Stimulated activated CD4-positive, alpha-beta T cell treated with anti-CD3 and anti-CD28 coated beads, Interleukin-1b, Interleukin-23, amount 100 ng/mL, for 48 hours (primary cell): ENCODE results near the gene LCN2.
"Not testable (repeated sequence)": the region's sequence is repeated elsewhere in the genome, so short reads cannot be mapped to it uniquely, and the experiment has no call there.

Experiments used
- DNase-seq: peaks from one replicate; pipeline ENCODE4 v3.0.0-alpha.2; 2020

The LCN2 gene

GRCh38 chr9:128128836-128129590 lies 20.2 kb upstream of the LCN2 start:
- no peak for DNase-seq

- DNase-seq = peak; percentile 52
Measured at GRCh38 chr9:128129976-128130590, 19.2 kb upstream of the LCN2 start.

- DNase-seq = not testable (repeated sequence)
Measured at GRCh38 chr9:128130651-128131050, 18.6 kb upstream of the LCN2 start.

GRCh38 chr9:128131346-128131745 lies 17.9 kb upstream of the LCN2 start:
- not testable (repeated sequence) for DNase-seq

DNA sequence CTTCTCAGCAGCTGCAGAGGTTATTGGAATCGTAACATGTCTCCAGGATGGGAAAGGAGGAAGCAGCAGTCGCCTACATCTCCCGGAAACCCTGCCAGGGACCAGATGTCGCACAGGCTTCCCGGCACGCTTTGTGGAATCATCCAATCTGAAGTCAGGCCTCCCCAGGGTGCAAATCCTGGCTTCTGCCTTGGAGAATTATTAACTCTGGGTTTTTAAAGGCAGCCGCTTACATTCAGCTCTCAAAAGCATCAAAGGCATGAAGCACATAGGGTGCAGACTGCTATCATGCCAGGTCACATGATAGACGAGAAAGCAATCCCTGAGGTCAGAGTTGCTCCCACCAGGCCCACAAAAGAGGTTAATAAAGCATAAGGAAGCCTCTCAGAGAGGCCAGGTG lies 17.1 kb upstream of the LCN2 start:
- DNase-seq = not testable (repeated sequence)

- DNase-seq = not testable (repeated sequence)
Measured at GRCh38 chr9:128135561-128135960, 13.7 kb upstream of the LCN2 start.

DNA sequence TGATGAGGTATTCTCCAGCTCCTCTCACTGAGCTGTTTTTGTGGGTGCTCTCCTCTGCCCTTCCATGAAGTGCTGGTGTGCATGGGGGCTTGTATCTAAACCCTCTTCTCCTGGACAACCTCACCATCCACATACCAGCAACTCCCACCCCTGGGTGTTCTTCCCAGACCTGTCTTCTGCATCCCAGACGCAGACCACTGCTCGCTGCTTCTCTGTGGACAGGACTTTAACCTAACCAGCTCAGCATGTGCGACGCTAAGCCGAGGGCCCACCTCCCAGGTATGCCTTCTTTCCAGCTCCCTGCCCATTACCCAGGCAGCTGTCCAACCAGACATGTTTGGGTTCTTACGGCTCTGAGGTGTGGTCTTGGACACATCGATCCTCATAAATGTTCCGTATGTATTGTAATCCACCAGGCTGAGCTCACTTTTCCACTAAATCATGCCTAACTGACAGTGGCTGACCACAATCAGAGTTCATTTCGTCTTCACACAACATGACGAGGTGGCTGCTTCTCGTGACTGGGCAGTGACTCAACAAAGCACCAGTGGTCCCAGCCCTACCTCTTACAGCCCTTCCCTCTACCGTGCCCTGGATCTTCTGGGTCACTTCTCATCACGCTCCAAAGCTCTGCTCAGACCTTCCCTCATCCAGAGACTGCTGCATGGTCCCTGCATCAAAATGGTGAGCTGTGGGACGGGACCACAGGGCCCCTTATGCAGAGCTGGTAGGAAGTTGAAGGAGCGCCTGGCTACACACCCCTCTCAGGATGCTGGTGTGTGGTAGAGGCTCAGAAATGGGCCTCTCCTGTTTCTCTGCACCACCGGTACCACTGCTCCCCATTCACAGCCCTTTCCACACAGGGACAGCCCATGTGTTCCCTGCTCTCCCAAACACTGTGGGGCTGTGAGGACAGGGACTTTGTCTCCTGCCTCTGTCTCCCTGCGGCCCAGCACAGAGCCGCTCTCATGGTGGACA lies 12.1 kb upstream of the LCN2 start:
- no peak for DNase-seq

DNA sequence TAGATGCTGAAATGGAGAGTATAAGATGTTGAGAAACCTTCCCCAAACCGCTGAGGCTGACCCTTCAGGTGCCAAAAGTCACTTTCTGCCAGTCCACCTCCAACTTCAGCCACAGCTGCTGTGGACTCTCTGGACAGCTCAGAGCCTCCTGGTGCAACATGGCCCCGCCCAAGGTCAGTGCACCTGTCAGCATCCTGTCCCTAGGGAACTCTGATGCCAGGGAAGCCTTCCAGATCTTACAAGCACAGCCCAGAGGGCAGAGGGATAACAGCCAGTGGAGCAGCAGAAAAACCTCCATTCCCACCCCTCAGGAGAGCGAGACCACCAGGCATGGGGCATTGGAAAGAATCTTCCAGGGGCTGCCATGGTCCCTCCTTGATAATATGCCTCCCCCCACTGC lies 11.3 kb upstream of the LCN2 start:
- DNase-seq = no peak

DNA sequence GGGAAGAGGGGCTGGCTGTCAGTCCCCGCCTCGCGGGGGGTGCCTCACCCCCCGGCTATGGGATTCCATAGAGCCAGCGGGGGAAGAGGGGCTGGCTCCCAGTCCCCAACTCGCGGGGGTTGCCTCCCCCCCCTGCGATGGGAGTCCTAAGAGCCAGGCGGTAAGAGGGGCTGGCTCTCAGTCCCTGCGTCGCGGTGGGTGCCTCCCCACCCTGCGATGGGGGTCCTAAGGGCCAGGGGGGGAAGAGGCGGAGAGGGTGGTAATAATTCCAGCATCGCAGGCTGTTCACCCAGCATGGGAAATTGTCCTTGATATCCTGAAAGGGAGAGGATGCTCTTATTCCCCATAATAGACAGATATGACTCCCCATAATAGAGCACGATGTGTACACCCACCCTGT lies 9.6 kb upstream of the LCN2 start:
- DNase-seq = no peak

- no peak for DNase-seq
Measured at GRCh38 chr9:128141604-128142003, 7.6 kb upstream of the LCN2 start.

- DNase-seq = no peak
Measured at GRCh38 chr9:128142061-128142460, 7.2 kb upstream of the LCN2 start.

GRCh38 chr9:128142596-128142995 lies 6.7 kb upstream of the LCN2 start:
- DNase-seq = no peak

DNA sequence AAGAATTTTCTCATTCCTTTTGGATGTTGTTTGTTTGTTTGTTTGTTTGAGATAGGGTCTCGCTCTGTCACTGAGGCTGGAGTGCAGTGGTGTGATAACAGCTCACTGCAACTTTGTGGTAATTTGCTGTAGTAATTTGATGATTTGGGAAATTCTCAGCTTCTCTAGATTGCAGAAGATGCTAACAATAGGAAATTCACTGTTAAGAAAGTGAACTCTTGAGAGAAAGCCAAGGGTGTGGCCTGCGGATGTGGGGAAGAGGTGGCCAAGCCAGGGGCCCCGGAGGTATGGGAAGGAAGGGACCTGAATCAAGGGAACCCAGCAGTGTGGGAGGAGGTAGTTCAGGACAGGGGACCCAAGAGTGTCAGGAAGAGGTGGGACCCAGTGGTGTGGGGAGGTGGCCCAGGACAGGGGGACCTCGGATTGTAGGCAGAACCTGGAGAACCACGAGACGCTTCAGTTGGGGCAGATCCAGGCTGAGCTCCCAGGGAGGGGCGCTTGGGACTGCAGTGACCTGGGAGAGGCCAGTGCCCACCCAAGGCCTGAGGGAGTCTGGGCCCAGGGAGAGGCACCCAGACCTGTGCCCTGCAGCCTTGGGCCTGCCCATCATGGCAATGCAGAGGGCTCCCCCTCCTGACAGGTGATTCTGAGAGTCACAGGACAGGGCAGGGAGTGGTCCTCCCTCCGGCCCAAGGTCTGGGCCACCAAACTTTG lies 5.6 kb upstream of the LCN2 start:
- no peak for DNase-seq

DNA sequence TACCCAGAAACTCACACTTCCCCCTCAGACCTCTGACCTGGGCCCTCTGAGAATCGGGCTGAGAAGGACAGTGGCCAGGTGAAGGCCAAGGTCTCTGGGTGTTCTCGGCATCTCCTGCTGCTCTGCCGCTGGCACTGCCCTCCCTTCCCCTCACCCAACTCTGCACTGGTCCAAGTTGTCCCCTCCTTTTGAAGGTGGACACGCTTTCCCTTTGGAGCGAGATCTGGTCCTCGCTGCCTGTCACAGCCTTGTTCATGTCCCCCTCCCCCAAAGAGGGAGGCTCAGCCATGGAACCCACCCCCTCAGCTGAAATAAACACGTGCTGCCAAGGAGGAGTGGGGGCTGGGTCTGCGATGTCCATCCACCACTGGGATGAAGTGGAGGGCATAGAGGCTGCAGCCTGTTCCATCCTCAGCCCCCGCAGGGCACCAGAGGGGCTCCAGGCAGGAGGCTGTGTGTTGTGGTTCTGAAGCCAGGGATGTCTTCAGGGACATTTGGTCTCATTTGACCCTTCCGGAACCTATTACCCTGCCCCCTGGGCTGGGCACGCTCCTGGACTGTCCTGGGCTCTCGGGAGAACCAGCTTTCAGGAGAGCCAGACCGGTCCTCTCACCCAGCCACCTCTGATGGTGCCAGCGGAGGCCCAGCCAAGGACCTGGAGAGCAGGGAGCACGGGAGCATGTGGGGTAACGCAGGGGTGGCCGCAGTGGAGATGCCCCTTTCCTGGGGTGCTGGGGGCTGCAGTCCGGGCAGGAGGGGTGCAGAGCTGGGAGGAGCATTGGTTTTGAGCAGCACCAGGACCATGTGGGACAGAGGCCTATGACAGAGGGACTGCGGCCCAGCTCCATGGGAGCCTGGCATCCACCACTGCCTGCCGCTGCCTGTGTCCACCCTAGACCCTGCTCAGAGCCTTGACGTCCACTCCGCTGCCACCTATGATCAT lies 4.7 kb upstream of the LCN2 start:
- DNase-seq = no peak

DNA sequence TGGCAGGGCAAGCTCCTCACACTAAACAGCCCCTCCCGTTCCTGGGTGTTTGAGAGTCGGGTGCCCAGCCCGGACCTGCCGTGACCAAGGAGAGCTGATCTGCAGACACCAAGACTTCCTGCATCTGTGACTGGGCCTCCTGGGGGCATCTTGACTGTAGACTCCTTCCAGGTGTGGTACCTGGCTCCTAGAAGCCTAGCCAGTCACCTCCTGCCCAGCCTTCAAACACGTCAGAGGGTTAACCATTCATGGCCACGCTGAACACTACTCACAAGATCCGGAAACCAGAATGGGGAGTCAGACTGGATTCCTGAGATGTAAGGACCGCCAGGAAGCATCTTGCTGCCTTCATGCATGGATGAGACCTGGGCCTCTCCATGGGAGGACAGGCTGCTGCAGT lies 3.7 kb upstream of the LCN2 start:
- DNase-seq = no peak

GRCh38 chr9:128145951-128146351 lies 3.3 kb upstream of the LCN2 start:
- no peak for DNase-seq

- DNase-seq = no peak
Measured at GRCh38 chr9:128146591-128147120, 2.6 kb upstream of the LCN2 start.

DNA sequence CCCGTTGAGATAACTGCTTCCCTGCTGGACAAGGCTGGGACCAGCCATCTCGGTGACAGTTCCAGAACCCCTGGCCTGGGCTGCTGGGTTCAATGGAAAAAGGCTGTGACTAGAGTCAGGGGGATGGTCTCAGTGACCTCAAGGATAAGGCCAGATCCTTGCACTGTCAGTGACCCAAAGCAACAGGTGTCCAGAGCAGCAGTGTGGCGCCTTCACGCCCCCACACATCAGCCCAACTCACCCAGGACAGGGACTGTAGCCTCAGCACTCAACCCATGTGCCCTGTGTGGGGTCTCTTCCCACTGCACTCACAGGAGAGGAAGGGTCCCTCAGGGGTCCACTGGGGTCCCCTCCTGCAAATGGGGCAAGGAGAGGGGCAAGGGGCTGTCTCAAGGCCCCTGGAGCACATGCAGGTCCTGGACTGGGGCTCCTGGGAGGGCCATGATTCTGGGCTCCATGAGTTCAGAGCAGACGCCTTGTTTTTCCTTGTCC lies 698 bp upstream of the LCN2 start:
- no peak for DNase-seq

DNA sequence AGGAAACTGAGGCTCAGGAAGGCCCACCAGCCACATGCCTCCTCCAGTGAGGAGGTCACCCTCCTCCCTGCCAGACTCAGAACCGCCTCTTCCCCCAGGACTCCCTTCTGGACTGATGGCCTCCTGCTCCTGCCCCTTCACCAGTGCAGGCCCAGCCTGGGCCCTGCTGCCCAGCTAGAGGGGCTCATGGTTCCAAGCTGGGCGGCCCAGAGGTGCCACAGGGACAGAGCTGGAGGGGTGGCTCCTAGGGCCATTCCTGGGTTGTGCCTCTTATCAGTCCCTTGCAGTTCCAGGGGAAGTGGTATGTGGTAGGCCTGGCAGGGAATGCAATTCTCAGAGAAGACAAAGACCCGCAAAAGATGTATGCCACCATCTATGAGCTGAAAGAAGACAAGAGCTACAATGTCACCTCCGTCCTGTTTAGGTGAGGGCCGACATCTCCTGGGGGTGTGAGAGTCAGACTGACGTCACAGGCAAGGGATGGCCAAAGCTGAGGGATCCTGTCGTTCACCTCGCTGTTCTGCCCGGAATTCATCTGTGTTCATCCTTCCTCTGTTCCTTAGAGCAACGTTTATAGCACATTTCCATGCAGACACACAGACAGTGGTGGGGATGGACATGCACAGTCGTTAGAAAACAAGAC lies 819 bp downstream of the LCN2 start:
- DNase-seq = no peak

GRCh38 chr9:128150594-128151308 lies 1.5 kb downstream of the LCN2 start:
- no peak for DNase-seq
